Measurements from ENCODE around the gene SUGCT.

SUGCT gene

DNA sequence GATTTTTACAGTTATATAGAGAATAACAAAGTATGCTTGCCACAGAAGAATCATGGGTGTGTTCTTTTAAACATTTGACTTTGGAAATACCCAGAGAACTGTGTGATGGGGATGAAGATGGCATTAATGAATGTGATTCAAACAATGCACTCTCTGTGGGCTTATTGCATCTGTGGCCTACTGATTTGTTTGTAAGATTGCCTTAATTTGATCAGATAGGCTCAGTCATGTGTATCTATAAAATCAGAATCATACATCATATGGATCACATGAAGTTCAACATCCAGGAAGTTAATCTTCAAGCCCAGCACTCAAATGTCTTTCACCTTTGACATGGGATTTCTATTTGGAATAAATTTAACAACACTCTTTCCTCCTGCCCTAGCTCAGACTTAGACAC, 410.9 kb downstream of the SUGCT start:
- no peak overlapping the region for H3K4me3 ChIP-seq (ENCODE audit: low read depth, low read length)
- TF ChIP-seq MYC (IDR thresholded peaks at IDR 0.05; ENCODE audit: low read depth, low read length) (no peak), POLR2A (IDR thresholded peaks at IDR 0.05; ENCODE audit: extremely low read depth, insufficient read length) (no peak)
- TF ChIP-seq, protein P1, sequence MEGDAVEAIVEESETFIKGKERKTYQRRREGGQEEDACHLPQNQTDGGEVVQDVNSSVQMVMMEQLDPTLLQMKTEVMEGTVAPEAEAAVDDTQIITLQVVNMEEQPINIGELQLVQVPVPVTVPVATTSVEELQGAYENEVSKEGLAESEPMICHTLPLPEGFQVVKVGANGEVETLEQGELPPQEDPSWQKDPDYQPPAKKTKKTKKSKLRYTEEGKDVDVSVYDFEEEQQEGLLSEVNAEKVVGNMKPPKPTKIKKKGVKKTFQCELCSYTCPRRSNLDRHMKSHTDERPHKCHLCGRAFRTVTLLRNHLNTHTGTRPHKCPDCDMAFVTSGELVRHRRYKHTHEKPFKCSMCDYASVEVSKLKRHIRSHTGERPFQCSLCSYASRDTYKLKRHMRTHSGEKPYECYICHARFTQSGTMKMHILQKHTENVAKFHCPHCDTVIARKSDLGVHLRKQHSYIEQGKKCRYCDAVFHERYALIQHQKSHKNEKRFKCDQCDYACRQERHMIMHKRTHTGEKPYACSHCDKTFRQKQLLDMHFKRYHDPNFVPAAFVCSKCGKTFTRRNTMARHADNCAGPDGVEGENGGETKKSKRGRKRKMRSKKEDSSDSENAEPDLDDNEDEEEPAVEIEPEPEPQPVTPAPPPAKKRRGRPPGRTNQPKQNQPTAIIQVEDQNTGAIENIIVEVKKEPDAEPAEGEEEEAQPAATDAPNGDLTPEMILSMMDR (IDR thresholded peaks at IDR 0.05; ENCODE audit: low read depth, low read length) = no peak
- TF ChIP-seq, protein P2, sequence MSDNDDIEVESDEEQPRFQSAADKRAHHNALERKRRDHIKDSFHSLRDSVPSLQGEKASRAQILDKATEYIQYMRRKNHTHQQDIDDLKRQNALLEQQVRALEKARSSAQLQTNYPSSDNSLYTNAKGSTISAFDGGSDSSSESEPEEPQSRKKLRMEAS (IDR thresholded peaks at IDR 0.05; ENCODE audit: low read depth, low read length) = no peak

DNA sequence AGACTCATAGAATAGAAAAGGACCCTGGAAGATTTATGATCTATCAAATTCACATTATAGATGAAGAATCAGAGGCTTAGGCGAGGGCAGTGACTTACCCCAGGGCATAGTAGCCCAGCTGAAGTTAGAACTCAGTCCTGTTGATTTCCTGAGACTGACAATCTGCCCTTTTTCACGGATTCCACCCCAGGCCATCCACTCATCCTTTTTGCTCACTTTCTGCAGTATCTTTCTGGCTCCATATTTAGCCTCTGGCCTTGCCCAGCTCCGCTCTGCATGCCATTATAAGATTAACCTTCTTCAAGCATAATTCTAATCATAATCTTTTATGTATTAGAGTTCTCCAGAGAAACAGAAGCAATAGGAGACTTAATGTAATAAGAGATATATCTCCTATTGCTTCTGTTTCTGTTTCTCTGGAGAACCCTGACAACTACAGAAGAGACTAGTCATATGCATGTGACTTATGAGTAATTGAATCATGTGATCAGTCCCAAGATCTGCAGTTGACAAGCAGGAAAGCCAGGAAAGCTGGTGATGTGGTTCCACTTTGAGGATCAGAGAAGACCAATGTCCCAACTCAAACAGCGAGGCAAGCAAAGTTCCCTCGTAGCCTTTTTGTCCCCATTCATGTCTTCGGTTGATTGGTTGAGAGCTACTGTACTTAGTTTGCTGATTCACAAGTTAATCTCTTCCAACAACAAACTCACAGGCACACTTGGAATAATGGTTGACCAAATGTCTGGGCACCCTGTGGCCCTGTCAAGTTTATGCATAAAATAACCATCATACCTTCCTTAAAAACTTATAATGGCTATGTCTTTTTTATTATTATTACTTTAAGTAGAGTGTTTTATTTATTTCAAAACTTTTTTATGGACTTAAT, 412.1 kb downstream of the SUGCT start:
- TF ChIP-seq, protein P2 (IDR thresholded peaks at IDR 0.05; ENCODE audit: low read depth, low read length) = no peak
- TF ChIP-seq, protein P1 (IDR thresholded peaks at IDR 0.05; ENCODE audit: low read depth, low read length) = no peak
- TF ChIP-seq POLR2A (IDR thresholded peaks at IDR 0.05; ENCODE audit: extremely low read depth, insufficient read length) = no peak
- no peak for TF ChIP-seq MYC (IDR thresholded peaks at IDR 0.05; ENCODE audit: low read depth, low read length)
- no peak for DNase-seq (ENCODE audit: low read depth)
- no peak overlapping the region for H3K4me3 ChIP-seq (ENCODE audit: low read depth, low read length)

More for the DNA sequence above, 410.9 kb downstream of the SUGCT start:
- DNase-seq (ENCODE audit: low read depth) = no peak

DNA sequence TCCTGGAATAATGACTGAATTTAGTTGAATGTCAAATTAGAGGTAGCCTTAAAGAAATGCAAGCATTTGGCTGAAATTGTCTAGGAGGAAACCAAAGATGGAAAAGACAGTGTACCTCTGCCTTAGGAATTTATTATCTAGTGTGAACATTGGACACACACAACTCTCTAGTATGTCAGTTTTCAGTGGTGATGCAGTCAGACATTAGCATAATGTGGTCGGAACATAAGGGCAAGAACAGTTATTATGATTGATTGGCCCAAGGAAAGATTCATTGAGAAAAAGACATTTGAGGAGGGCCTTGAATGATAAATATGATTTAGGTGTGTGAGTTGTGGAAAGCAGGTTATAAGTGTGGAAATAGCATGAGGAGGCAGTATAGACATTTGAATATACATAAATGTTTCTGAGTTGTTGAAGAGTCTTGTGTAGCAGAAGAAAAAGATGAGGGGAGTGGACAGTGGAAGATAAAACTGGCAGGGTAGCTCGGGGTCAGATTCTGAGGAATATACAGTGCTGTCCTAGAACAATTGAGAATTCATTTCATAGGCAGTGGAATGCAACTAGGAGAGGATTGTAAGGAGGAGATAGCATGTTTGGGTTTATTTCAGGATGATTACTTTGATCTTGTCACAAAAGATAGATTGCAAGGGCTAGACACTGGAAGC, 414.7 kb downstream of the SUGCT start:
- H3K4me3 ChIP-seq (ENCODE audit: low read depth, low read length) = no peak overlapping the region
- TF ChIP-seq, protein P2 (IDR thresholded peaks at IDR 0.05; ENCODE audit: low read depth, low read length) = no peak
- TF ChIP-seq MYC (IDR thresholded peaks at IDR 0.05; ENCODE audit: low read depth, low read length) (no peak), POLR2A (IDR thresholded peaks at IDR 0.05; ENCODE audit: extremely low read depth, insufficient read length) (no peak)
- TF ChIP-seq, protein P1 (IDR thresholded peaks at IDR 0.05; ENCODE audit: low read depth, low read length) = no peak
- DNase-seq (ENCODE audit: low read depth) = no peak

DNA sequence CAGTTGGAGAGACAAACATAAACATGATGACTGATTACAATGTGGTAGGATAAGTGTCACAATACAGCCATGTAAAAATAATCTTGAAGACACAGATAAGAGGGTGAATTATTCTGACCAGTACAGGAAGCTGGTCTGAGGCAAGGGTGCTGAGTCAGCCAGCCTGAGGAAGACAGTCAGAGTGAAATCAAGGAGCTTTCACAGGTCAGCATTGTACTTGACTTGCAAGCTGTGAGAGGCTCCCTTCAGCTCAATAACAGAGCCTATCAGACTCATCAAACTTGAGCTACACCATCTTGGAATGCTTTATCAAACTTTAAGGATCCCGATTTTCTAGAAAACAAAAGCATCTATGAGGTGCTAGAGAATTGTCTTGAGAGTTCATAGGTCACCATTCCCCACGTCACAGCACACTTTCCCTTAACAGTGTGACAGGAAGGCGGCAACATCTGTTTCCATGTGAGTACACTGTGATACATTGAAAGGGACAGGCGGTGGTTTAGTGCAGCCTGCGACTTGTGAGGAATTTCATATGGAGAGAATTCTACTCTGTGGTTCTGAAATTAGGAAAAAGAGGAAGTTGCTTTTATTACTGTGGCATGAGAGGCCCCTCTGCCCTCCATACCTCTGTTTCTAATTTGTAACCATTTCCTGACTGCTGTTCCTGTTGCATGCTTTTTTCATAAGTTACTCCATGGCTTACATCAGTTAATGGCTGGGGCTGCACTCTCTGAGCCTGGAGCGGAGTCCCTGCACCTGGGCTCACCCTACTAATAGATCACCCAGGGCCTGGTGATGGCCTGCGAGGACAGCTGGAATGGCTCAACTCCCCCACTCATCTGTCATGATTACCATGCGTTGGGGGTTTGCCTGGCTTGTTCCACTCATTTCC, 417.1 kb downstream of the SUGCT start:
- peak overlapping the region; percentile 41 for H3K4me3 ChIP-seq (ENCODE audit: low read depth, low read length)
- TF ChIP-seq MYC (IDR thresholded peaks at IDR 0.05; ENCODE audit: low read depth, low read length) (peak; percentile 91), POLR2A (IDR thresholded peaks at IDR 0.05; ENCODE audit: extremely low read depth, insufficient read length) (no peak)
- TF ChIP-seq, protein P2 (IDR thresholded peaks at IDR 0.05; ENCODE audit: low read depth, low read length) = peak; percentile 89
- TF ChIP-seq, protein P1 (IDR thresholded peaks at IDR 0.05; ENCODE audit: low read depth, low read length) = no peak
- DNase-seq (ENCODE audit: low read depth) = peak; percentile 98

DNA sequence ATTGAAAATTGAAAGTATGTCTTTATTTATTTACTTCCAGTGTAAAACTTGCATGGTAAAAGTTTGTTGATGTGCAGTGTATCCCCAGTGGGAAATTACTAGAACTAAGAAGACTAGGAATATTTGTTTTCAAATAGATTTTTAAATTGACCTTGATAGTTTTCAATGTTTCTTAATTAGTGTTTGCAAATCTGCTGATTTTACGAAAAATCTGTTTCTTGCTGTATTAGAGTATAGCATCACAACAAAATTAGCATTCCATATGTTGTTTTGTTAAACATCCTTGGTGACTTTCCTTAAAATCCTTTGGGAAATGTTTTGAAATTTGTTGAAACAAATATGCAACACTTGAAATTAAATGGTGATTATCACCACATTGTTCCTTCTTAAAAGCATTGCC, 425.9 kb downstream of the SUGCT start:
- TF ChIP-seq POLR2A (IDR thresholded peaks at IDR 0.05; ENCODE audit: extremely low read depth, insufficient read length) = no peak
- TF ChIP-seq, protein P2 (IDR thresholded peaks at IDR 0.05; ENCODE audit: low read depth, low read length) = no peak
- TF ChIP-seq, protein P1 (IDR thresholded peaks at IDR 0.05; ENCODE audit: low read depth, low read length) = no peak
- no peak for TF ChIP-seq MYC (IDR thresholded peaks at IDR 0.05; ENCODE audit: low read depth, low read length)
- no peak for DNase-seq (ENCODE audit: low read depth)
- H3K4me3 ChIP-seq (ENCODE audit: low read depth, low read length) = no peak overlapping the region
